RCC 7860 (cell line): ENCODE results near the gene GK2.

Source experiments
- DNase-seq: peaks from one replicate; pipeline ENCODE4 v3.0.0-alpha.2; 2015; ENCODE audit warnings: low spot score
- FAIRE-seq: peaks from 2 replicates; lab custom pipeline; 2012; peaks lifted over from hg19 to GRCh38; lab: Jason Lieb, UNC

GK2 gene

DNA sequence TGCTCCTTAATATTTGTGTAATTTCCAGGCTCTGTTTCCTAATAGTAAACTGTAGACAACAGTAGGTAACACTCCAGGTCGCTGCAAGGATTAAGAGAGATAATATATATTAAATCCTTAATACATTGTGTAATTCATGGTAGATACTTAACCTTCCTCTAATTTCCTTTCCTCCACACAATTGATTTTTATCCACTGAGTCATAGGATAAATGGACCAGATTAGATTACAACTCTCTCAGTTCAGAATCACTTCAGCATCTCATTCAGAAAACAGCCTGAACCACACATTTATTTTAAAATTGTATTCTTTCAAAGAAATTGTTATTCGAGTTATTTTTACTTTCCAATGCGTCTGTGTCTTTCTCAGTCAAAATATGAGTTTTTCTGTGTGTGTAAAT is 17.1 kb downstream of the GK2 start:
- DNase-seq: no peak
- FAIRE-seq: no peak

DNA sequence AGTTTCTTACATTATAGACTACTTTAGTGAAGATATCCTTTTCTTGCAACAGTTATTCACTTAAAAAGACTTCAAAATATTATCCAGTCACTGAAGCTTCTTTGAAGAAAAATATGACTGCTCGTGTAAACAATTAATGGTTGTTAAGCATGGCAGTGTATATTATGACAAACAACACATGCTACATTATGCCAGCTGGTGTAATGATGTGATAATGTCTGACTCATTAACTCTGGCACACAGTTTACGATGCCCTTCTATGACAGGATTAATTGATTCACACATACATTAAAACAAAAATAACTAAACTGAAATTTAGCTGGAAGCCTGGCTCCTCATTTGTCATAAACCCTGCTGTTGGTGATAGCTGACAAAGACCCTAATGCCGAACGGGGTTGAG is 22.4 kb downstream of the GK2 start:
- DNase-seq (no peak), FAIRE-seq (no peak)

DNA sequence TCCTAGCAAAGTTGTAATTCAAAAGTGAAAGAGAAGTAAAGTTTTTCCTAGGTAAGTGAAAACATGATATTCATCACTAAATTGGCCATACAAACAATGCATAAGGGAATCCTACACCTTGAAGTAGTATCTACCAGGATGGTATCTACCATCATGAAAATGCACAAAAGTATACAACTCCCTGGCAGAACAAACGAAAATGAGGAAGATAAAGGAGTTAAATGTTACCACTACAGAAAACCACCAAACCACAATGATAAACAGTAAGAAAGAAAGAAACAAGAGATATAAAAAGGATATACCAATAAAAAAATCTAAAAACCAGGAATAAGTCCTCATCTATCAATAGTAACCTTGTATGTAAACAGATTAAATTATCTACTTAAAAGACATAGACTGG is 26.9 kb downstream of the GK2 start:
- FAIRE-seq: no peak

DNA sequence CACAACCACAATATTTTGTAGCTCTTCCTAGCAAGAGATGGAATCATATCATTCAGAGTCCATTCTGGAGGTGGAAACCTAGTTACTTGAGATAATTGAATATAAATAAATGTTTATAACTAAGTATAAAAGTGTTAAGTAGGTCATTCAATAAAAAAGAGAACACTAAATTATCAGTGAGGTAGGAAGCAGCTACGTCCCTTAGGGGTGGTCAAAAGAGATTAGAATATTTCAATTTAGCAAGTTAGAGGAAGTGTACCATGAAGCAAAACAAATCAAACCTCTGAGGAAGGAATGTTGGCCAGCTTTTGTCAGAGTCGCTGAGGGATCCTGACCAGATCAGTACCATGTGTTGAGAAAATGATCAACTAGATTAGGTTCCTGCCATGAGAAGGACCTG is 38.0 kb downstream of the GK2 start:
- FAIRE-seq: no peak
- DNase-seq: no peak

More for the DNA sequence above, 26.9 kb downstream of the GK2 start:
- DNase-seq: no peak

DNA sequence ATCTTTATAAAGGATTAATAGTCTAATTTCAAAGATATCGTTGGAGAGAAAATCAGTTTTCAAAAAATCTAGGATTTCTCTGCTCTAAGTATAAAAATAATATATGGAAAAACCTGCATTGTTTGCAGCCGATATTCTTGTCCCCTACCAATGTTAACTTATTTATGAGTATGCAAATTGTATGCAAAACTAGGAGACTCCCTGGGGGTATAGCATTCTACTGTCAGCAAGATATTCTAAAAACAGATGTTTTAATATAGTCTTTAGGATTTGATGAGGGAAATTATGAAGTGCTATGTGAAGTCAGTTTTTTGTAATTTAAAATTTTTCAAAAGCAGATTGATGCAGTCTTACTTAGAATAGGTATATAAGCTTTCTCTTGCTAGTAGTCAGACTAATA is 40.9 kb downstream of the GK2 start:
- FAIRE-seq (no peak), DNase-seq (no peak)

DNA sequence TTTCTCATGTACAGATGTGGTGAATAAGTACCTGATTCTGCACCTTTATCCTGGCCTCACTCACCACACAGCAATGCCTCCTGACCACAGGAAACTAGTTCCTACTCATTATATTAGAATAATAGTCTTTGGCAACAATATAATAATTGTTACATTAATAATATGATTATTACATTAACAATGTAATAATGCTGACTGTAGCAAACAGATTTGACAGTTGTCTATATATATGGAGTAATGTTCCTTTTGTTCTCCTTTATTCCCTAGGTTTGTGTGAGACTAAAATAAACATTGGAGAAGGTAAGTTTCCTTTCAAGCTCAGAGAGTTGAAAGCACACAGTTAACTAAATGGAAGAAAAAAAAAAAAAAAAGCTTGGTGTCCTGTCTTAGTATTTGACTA is 41.6 kb downstream of the GK2 start:
- FAIRE-seq (no peak), DNase-seq (no peak)

DNA sequence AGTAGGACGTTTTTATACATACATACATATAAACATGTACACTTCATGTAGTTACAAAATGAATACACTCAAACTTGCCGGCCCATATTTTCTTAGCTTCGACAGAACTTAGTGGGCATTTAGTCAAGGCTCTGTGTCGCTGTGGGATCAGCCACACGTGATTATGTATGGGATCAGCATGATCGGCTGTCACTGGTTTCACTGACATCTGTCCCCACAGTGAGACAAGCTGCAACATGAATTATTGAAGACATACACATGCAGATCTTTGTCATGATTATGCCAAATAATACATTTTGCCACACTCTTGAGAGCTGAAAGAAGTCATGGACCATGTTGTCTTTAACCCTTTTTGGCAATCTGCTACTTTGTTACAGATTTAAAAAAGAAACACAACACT is 44.0 kb downstream of the GK2 start:
- FAIRE-seq (no peak), DNase-seq (no peak)

DNA sequence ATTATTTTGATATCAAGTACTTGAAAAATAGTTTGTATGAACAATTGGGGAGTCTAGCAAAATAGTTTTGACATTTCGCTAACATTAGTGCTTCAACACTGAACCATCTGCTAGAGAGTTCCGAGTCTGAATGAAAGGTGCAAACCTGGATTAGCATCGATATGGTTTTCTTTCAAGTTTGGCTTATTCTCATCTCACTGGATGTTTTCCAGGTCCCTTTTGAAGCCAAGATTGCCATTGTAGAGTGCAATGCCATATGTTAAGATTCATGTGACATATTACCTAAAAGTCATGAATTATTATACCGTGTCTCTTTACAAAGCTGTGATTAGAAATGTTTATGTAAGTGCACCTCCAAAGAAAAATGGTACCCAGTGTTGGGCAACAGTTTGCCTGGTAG is 45.4 kb downstream of the GK2 start:
- DNase-seq: no peak
- no peak for FAIRE-seq

DNA sequence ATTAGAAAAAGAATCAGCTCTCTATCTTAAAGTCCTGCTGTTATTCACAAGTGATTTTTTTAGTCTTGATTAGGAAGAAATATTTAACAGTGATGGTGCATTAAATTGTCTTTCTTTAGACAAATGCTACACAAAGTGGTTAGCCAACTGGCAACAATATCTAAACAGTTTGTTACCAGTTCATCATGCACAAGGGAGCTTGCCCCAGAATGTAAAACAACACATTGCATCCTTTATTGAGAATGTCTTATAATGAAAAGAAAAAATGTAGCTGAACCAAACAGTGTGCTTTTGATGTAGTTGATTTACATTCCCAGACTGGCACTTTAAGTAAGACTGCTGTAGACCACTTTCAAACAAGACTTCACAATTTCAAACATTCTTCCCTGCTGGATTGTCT is 48.0 kb downstream of the GK2 start:
- FAIRE-seq (no peak), DNase-seq (no peak)

DNA sequence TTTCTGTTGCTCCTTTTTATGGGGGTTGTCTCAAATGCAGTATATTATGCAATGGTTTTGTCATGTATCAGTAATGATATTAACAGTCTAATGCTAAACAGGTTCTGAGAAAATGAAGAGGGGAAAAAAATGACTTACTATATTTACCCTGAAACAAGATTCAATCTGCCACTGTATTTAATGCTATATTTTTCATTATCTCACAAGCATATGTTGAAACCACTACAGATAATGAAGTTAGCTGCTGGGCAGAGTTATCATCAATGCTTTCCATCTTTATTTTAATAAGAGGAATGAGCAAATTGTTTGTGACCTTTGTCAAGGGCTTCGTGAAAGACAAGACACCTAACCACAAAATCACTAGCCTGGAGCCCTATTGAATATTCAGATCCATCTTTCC is 49.6 kb downstream of the GK2 start:
- FAIRE-seq: no peak
- DNase-seq: no peak

DNA sequence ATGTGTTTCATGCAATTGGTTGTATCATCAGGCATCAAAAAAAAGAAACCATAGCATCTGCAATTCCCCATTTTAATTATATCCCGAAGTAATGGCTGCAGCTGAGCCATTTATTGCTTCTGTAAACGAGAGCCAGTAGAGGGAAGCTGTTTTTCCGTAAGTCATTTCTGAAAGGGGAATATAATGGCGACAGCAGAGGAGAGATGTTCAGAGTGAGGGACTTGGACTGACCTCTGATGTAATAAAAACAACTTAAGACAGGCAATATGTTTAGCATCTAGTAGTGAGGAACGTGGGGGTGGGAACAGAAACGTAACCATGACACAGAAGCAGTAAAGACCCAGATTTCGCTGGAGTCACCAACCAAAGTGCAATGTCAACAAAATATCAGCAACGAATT is 50.7 kb downstream of the GK2 start:
- DNase-seq (no peak), FAIRE-seq (no peak)
